NCI-H1105 (cell line): ENCODE measurements around the gene FKBP2.
A peak's percentile ranks its signal among the peaks of the same experiment; 100 is the strongest.

ENCODE experiments used
- DNase-seq: peaks from one replicate; lab custom pipeline; 2025; lab: John Stamatoyannopoulos, UW

The FKBP2 gene

GRCh38 chr11:64249563-64250414 is 8.9 kb downstream of the FKBP2 start:
- DNase-seq = no peak

- no peak for DNase-seq
Observed at GRCh38 chr11:64250415-64251015, 9.6 kb downstream of the FKBP2 start.

- DNase-seq = peak; percentile 29
Observed at GRCh38 chr11:64251016-64251752, 10.3 kb downstream of the FKBP2 start, which contains the start of gene PLCB3. Gene PLCB3, plus strand, starts transcription at chr11:64251530. Its CDS starts 120 bp downstream, at chr11:64251650.

- no peak for DNase-seq
Observed at GRCh38 chr11:64251753-64252002, 10.8 kb downstream of the FKBP2 start.

GRCh38 chr11:64252003-64252872 is 11.3 kb downstream of the FKBP2 start:
- DNase-seq = peak; percentile 43

- no peak for DNase-seq
Observed at GRCh38 chr11:64253043-64253442, 12.1 kb downstream of the FKBP2 start.

GRCh38 chr11:64253481-64253880 is 12.6 kb downstream of the FKBP2 start:
- DNase-seq = no peak

GRCh38 chr11:64254326-64254725 is 13.4 kb downstream of the FKBP2 start:
- no peak for DNase-seq

- DNase-seq = no peak
Observed at GRCh38 chr11:64255135-64256128, 14.5 kb downstream of the FKBP2 start.

- DNase-seq = no peak
Observed at GRCh38 chr11:64256300-64256699, 15.4 kb downstream of the FKBP2 start.

GRCh38 chr11:64258356-64258755 is 17.5 kb downstream of the FKBP2 start:
- DNase-seq = no peak

- DNase-seq = no peak
Observed at GRCh38 chr11:64258946-64259532, 18.1 kb downstream of the FKBP2 start.

GRCh38 chr11:64259533-64260067 is 18.7 kb downstream of the FKBP2 start:
- no peak for DNase-seq

GRCh38 chr11:64260147-64260708 is 19.3 kb downstream of the FKBP2 start:
- DNase-seq = no peak

GRCh38 chr11:64261556-64262080 is 20.7 kb downstream of the FKBP2 start:
- DNase-seq = no peak

GRCh38 chr11:64262271-64263002 is 21.5 kb downstream of the FKBP2 start:
- DNase-seq = no peak

GRCh38 chr11:64263021-64263946 is 22.4 kb downstream of the FKBP2 start:
- no peak for DNase-seq

- DNase-seq = no peak
Observed at GRCh38 chr11:64263947-64264317, 23.0 kb downstream of the FKBP2 start.
